SK-N-SH (cell line): ENCODE data around the gene CREB5. TPM values are rescaled to one million over a fixed set of nuclear protein-coding genes. Genes with fewer than 3 reads are reported as not detected.

Experiments
- CTCF ChIA-PET: fragments of 300-600, 350-600 bp; formaldehyde crosslinking; extraction: SDS; loops from one replicate; lab custom pipeline; 2021; lab: Yijun Ruan, JAX
- POLR2A ChIA-PET: fragments of 350-600 bp; sonication (Branson Sonifier 250); formaldehyde crosslinking; extraction: SDS; loops from one replicate; lab custom pipeline; 2020; ENCODE audit warnings: antibody characterized with exemption, inconsistent platforms; lab: Yijun Ruan, JAX
- DNase-seq: peaks from one replicate; pipeline ENCODE4 v3.0.0; 2012
- H2AFZ ChIP-seq: fragments of 200-600 bp; sonication (generic); 2 replicates; pipeline ENCODE4 v1.8.1; 2016; ENCODE audit warnings: antibody characterized with exemption, mild to moderate bottlenecking, low read depth
- H3F3A ChIP-seq: fragments of 200-600 bp; sonication (generic); replicated peaks from 2 replicates; pipeline ENCODE3; 2016; ENCODE audit warnings: antibody characterized with exemption, mild to moderate bottlenecking; ENCODE audit not compliant: insufficient read depth
- H3K27ac ChIP-seq, 2 experiments: fragments of 200-500 bp in 1 of 2; fragments of 200-600 bp in 1 of 2; sonication (Bioruptor generic) in 1 of 2; sonication (generic), shearing (Covaris generic) in 1 of 2; 2 replicates each; pipeline versions ENCODE4 v1.5.1 to v1.6.1; 2014 to 2016; ENCODE audit warnings: low read depth in 2 of 2, inconsistent platforms in 1 of 2, low read length in 1 of 2, mild to moderate bottlenecking in 1 of 2, mixed read lengths in 1 of 2
- H3K27me3 ChIP-seq: fragments of 200-600 bp; sonication (generic), shearing (Covaris generic); 2 replicates; pipeline ENCODE4 v1.6.1; 2016; ENCODE audit warnings: mixed run types; ENCODE audit not compliant: insufficient read depth
- H3K36me3 ChIP-seq, 2 experiments: fragments of 200-500 bp in 1 of 2; fragments of 200-600 bp in 1 of 2; sonication (Bioruptor generic) in 1 of 2; sonication (generic) in 1 of 2; replicated peaks in 1 of 2; 2 replicates each; pipeline versions ENCODE3 to v1.5.1; 2014 to 2016; ENCODE audit warnings: low read length in 1 of 2, mild to moderate bottlenecking in 1 of 2; ENCODE audit not compliant: insufficient read depth in 2 of 2, control insufficient read depth in 1 of 2
- H3K4me1 ChIP-seq, 2 experiments: fragments of 200-500 bp in 1 of 2; fragments of 200-600 bp in 1 of 2; sonication (Bioruptor generic) in 1 of 2; sonication (generic), shearing (Covaris generic) in 1 of 2; 2 replicates each; pipeline versions ENCODE4 v1.5.1 to v1.6.1; 2014 to 2016; ENCODE audit warnings: low read depth in 1 of 2, low read length in 1 of 2, mixed run types in 1 of 2; ENCODE audit not compliant: insufficient read depth in 2 of 2, control insufficient read depth in 1 of 2
- H3K4me2 ChIP-seq: fragments of 200-600 bp; sonication (generic), shearing (Covaris generic); 2 replicates; pipeline ENCODE4 v1.6.1; 2017; ENCODE audit warnings: mixed run types
- H3K4me3 ChIP-seq, 2 experiments: fragments of 200-500 bp in 1 of 2; fragments of 200-600 bp in 1 of 2; sonication (Bioruptor generic) in 1 of 2; sonication (generic), shearing (Covaris generic) in 1 of 2; 2 replicates each; pipeline versions ENCODE4 v1.5.1 to v1.8.1; 2014 to 2016; ENCODE audit warnings: low read depth in 2 of 2, inconsistent platforms in 1 of 2, low read length in 1 of 2, mild to moderate bottlenecking in 1 of 2, mixed read lengths in 1 of 2, moderate library complexity in 1 of 2
- H3K79me2 ChIP-seq: fragments of 200-600 bp; sonication (generic); 2 replicates; pipeline ENCODE4 v1.8.1; 2017; ENCODE audit warnings: mild to moderate bottlenecking; ENCODE audit not compliant: insufficient read depth
- H3K9ac ChIP-seq: fragments of 200-600 bp; sonication (generic); 2 replicates; pipeline ENCODE4 v1.6.1; 2017; ENCODE audit warnings: mixed run types
- H3K9me2 ChIP-seq: fragments of 200-600 bp; sonication (generic); 2 replicates; pipeline ENCODE4 v1.6.1; 2017; ENCODE audit warnings: mixed run types
- H3K9me3 ChIP-seq: fragments of 200-600 bp; sonication (generic); 2 replicates; pipeline ENCODE4 v1.6.1; 2017; ENCODE audit warnings: mixed run types, mild to moderate bottlenecking, moderate library complexity
- H4K20me1 ChIP-seq: fragments of 200-600 bp; sonication (generic); 2 replicates; pipeline ENCODE4 v1.6.1; 2017; ENCODE audit warnings: mild to moderate bottlenecking, mixed run types; ENCODE audit not compliant: insufficient read depth
- FOXJ3 ChIP-seq: sonication (generic); formaldehyde crosslinking; IDR thresholded peaks from 2 replicates; pipeline ENCODE4 v1.5.1; 2020; ENCODE audit warnings: mild to moderate bottlenecking, missing genetic modification reagents
- FOXM1 ChIP-seq: IDR thresholded peaks from 2 replicates; pipeline ENCODE4 v1.4.0; 2012; ENCODE audit warnings: low read depth, mild to moderate bottlenecking
- GABPA ChIP-seq: IDR thresholded peaks from 2 replicates; pipeline ENCODE4 v1.4.0; 2012; ENCODE audit warnings: low read depth, mild to moderate bottlenecking
- JUND ChIP-seq: IDR thresholded peaks from 2 replicates; pipeline ENCODE4 v1.4.0; 2012
- MAX ChIP-seq: IDR thresholded peaks from 2 replicates; pipeline ENCODE4 v1.4.0; 2012; ENCODE audit warnings: low read depth
- NFIC ChIP-seq: IDR thresholded peaks from 2 replicates; pipeline ENCODE4 v1.4.0; 2012; ENCODE audit warnings: borderline replicate concordance
- RAD21 ChIP-seq: IDR thresholded peaks from 2 replicates; pipeline ENCODE4 v1.6.1; 2012; ENCODE audit warnings: mild to moderate bottlenecking, low read length
- RCOR1 ChIP-seq: fragments of 150-350 bp; IDR thresholded peaks from 2 replicates; pipeline ENCODE4 v1.6.1; 2017; ENCODE audit warnings: antibody characterized with exemption, low read length
- REST ChIP-seq: IDR thresholded peaks from 2 replicates; pipeline ENCODE4 v1.6.1; 2012; ENCODE audit warnings: mild to moderate bottlenecking, low read depth, low read length, moderate library complexity
- RXRA ChIP-seq: IDR thresholded peaks from 2 replicates; pipeline ENCODE4 v1.4.0; 2012; ENCODE audit warnings: low read depth, mild to moderate bottlenecking, borderline replicate concordance
- SIN3A ChIP-seq: IDR thresholded peaks from 2 replicates; pipeline ENCODE4 v1.6.1; 2012; ENCODE audit warnings: low read depth, mild to moderate bottlenecking, low read length, moderate library complexity, borderline replicate concordance
- SMC3 ChIP-seq: IDR thresholded peaks from 2 replicates; pipeline ENCODE4 v1.6.1; 2012; ENCODE audit warnings: low read depth, low read length, improper control_type of control experiment
- TEAD4 ChIP-seq: IDR thresholded peaks from 2 replicates; pipeline ENCODE4 v1.4.0; 2012; ENCODE audit warnings: mild to moderate bottlenecking, borderline replicate concordance; ENCODE audit not compliant: insufficient read depth
- WGBS: methylation state at CpG from one replicate; pipeline ENCODE4 v1.1.6; 2017; ENCODE audit warnings: low lambda C conversion rate; 5-methylcytosine and 5-hydroxymethylcytosine counted together
- polyA plus RNA-seq, 3 experiments: library from polyadenylated mRNA; depleted of rRNA; stranded (reverse); fragments of >200 nt; gene quantifications; 2 replicates each; pipeline ENCODE4 v1.2.3, GENCODE V29; 2012
- TF ChIP-seq, protein P1 (sequence below): IDR thresholded peaks from 2 replicates; pipeline ENCODE4 v1.4.0; 2012; ENCODE audit warnings: low read depth, borderline replicate concordance
- TF ChIP-seq, protein P2 (sequence below): IDR thresholded peaks from 2 replicates; pipeline ENCODE4; 2012

Gene CREB5
- polyA plus RNA-seq, 1 of the 3 experiments (the other 2 are of a cell fraction) = 19.3 TPM

DNA sequence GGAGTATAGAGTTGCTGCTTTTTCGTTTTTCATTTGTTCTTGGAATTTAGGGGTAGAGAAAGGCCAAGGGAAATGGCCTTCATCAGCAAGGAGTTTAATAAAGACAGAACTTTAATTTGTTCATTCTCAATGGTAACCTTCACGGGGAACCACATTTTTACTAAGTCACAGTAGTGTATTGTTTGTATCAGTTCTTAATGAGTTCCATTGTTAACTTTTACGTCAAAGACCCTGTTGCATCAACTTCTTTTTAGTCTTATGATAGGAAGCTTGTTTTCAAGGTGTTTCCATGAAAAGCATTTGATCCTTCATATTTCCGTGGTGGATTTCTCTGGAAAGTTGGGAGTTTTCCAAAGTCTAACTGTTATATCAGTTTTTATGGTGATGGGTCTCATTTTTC is 169.9 kb downstream of the CREB5 start:
- Histone ChIP-seq H3F3A (no peaks in the 10 kb centered on the region), H3K9me3 (no peaks in the 10 kb centered on the region), H3K4me2 (no peak overlapping the region), H3K27me3 (peaks cover 8% of the 10 kb centered on the region; the same call in 1 of the 2 replicates), H3K36me3 (no peaks in the 10 kb centered on the region), H3K4me3 (no peak overlapping the region), H4K20me1 (no peaks in the 10 kb centered on the region), H3K9ac (no peak overlapping the region), H3K79me2 (no peaks in the 10 kb centered on the region), H3K9me2 (no peaks in the 10 kb centered on the region), H2AFZ (no peak overlapping the region), H3K4me1 (peaks cover 0 to 13% of the 10 kb centered on the region in 2 experiments; a peak in 2 of 4 replicates), H3K27ac (no peak overlapping the region)
- TF ChIP-seq GABPA (no peak), NFIC (no peak), TEAD4 (no peak), SIN3A (no peak), FOXJ3 (CRISPR knock-in tag) (no peak), REST (no peak), RXRA (no peak), MAX (no peak), RAD21 (no peak), RCOR1 (no peak)
- no peak for DNase-seq
- POLR2A ChIA-PET = no interaction called here
- 37% methylated on average over 4 of the region's 4 CpGs for WGBS
- CTCF ChIA-PET = no interaction called here

GRCh38 chr7:28584235-28584634 is 171.9 kb downstream of the CREB5 start:
- CTCF ChIA-PET = interaction anchor here (0.7 to 1.4 kb wide), 3 partner anchors 9 to 343 kb away, joined by 3 to 4 read pairs (median 3); no protein-coding TSS in a partner anchor
- WGBS = 42% methylated on average over 4 of the region's 4 CpGs
- no peaks in the 10 kb centered on the region for H3K9me3 ChIP-seq

More at GRCh38 chr7:28584235-28584634, 171.9 kb downstream of the CREB5 start:
- H3K4me3 ChIP-seq = no peak overlapping the region
- H3K27ac ChIP-seq = no peak overlapping the region
- DNase-seq = no peak
- no peaks in the 10 kb centered on the region for H3F3A ChIP-seq
- H3K9me2 ChIP-seq = no peaks in the 10 kb centered on the region
- H3K79me2 ChIP-seq = no peaks in the 10 kb centered on the region
- no peaks in the 10 kb centered on the region for H3K36me3 ChIP-seq
- H3K4me2 ChIP-seq = no peak overlapping the region
- POLR2A ChIA-PET = no interaction called here
- H3K27me3 ChIP-seq = peaks cover 8% of the 10 kb centered on the region; the same call in 1 of the 2 replicates
- H2AFZ ChIP-seq = no peak overlapping the region
- TF ChIP-seq REST (no peak), JUND (no peak), SMC3 (no peak), FOXM1 (no peak), RAD21 (no peak), RCOR1 (no peak)
- TF ChIP-seq, protein P1, sequence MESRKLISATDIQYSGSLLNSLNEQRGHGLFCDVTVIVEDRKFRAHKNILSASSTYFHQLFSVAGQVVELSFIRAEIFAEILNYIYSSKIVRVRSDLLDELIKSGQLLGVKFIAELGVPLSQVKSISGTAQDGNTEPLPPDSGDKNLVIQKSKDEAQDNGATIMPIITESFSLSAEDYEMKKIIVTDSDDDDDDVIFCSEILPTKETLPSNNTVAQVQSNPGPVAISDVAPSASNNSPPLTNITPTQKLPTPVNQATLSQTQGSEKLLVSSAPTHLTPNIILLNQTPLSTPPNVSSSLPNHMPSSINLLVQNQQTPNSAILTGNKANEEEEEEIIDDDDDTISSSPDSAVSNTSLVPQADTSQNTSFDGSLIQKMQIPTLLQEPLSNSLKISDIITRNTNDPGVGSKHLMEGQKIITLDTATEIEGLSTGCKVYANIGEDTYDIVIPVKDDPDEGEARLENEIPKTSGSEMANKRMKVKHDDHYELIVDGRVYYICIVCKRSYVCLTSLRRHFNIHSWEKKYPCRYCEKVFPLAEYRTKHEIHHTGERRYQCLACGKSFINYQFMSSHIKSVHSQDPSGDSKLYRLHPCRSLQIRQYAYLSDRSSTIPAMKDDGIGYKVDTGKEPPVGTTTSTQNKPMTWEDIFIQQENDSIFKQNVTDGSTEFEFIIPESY = no peak
- TF ChIP-seq, protein P2, sequence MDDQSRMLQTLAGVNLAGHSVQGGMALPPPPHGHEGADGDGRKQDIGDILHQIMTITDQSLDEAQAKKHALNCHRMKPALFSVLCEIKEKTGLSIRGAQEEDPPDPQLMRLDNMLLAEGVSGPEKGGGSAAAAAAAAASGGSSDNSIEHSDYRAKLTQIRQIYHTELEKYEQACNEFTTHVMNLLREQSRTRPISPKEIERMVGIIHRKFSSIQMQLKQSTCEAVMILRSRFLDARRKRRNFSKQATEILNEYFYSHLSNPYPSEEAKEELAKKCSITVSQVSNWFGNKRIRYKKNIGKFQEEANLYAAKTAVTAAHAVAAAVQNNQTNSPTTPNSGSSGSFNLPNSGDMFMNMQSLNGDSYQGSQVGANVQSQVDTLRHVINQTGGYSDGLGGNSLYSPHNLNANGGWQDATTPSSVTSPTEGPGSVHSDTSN = no peak
- H3K4me1 ChIP-seq = peaks cover 0 to 14% of the 10 kb centered on the region in 2 experiments; a peak in 2 of 4 replicates
- H3K9ac ChIP-seq = no peak overlapping the region
- no peaks in the 10 kb centered on the region for H4K20me1 ChIP-seq
